AG10803 (cell line): ENCODE data around the gene AFF1.
"Not testable (repeated sequence)": the region's sequence is repeated elsewhere in the genome, so short reads cannot be mapped to it uniquely, and the experiment has no call there.

Source experiments
- DNase-seq: peaks from one replicate; pipeline ENCODE4 v3.0.0; 2010; ENCODE audit warnings: low read depth
- H3K4me3 ChIP-seq: 2 replicates; pipeline ENCODE4 v1.5.1; 2011; ENCODE audit warnings: mild to moderate bottlenecking, low read length, control low read depth
- TF ChIP-seq, protein P1 (sequence below): conservative IDR thresholded peaks from 2 replicates; pipeline ENCODE4 v1.5.1; 2011; ENCODE audit warnings: mild to moderate bottlenecking, low read length, control low read depth, inconsistent platforms

Gene AFF1

DNA sequence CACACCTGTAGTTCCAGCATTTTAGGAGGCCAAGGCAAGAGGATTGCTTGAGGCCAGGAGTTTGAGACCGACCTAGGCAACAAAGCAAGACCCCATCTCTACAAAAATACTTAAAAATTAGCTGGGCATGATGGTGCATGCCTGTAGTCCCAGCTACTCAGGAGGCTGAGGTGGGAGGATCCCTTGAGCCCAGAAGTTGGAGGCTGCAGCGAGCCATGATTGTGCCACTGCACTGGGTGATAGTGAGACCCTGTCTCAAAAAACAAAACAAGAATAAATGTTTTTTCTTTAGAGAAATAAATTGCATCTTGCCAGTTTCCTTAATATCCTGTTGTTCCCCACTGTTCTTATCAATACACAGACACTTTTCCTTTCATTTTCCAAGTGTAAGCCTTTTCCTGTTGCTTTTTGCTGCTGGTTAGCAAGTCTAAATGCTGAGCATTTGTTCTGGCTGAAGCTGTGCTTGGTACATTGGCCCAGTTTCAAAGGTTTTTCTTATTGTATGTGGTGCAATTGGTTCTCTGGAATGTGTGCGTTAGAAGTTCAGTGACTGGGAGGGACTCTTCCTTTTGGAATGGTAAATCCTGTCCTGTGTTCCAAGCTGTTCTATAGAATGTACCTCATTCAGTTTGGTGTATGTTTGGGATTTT is 98.2 kb downstream of the AFF1 start:
- TF ChIP-seq, protein P1, sequence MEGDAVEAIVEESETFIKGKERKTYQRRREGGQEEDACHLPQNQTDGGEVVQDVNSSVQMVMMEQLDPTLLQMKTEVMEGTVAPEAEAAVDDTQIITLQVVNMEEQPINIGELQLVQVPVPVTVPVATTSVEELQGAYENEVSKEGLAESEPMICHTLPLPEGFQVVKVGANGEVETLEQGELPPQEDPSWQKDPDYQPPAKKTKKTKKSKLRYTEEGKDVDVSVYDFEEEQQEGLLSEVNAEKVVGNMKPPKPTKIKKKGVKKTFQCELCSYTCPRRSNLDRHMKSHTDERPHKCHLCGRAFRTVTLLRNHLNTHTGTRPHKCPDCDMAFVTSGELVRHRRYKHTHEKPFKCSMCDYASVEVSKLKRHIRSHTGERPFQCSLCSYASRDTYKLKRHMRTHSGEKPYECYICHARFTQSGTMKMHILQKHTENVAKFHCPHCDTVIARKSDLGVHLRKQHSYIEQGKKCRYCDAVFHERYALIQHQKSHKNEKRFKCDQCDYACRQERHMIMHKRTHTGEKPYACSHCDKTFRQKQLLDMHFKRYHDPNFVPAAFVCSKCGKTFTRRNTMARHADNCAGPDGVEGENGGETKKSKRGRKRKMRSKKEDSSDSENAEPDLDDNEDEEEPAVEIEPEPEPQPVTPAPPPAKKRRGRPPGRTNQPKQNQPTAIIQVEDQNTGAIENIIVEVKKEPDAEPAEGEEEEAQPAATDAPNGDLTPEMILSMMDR: no peak
- peak overlapping the region; percentile 7; the same call in 1 of the 2 replicates for H3K4me3 ChIP-seq
- peak; percentile 86 for DNase-seq

DNA sequence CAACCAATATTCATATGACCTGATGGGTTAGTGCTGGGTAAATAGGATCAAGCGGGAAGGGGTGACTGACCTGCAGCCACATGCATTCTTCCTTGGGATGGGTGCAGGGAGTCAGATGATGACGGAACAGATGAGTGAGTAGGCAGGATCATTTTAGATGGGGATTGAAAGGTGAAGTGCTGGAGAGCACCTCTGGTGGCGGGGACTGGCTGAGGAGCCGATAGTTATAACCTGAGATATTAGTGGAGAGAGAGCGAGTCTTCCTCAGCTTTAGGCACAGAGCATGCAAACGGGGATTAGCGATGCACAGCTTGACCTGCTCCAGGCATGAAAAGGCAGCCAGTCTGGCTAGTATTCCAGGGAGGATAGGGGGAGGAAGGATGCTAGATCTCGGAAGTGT is 99.1 kb downstream of the AFF1 start:
- H3K4me3 ChIP-seq: no peak overlapping the region
- TF ChIP-seq, protein P1: no peak
- DNase-seq: no peak

- DNase-seq: no peak
- TF ChIP-seq, protein P1: no peak
- no peak overlapping the region for H3K4me3 ChIP-seq
Measured at GRCh38 chr4:87034527-87034926, 99.7 kb downstream of the AFF1 start.

GRCh38 chr4:87035881-87036509 is 101.2 kb downstream of the AFF1 start:
- TF ChIP-seq, protein P1: no peak
- DNase-seq: no peak

GRCh38 chr4:87036713-87037112 is 101.9 kb downstream of the AFF1 start:
- H3K4me3 ChIP-seq: no peak overlapping the region
- TF ChIP-seq, protein P1: no peak
- DNase-seq: no peak

More at GRCh38 chr4:87035881-87036509, 101.2 kb downstream of the AFF1 start:
- H3K4me3 ChIP-seq: no peak overlapping the region

GRCh38 chr4:87037171-87037570 is 102.4 kb downstream of the AFF1 start:
- not testable (repeated sequence) for H3K4me3 ChIP-seq, DNase-seq

DNA sequence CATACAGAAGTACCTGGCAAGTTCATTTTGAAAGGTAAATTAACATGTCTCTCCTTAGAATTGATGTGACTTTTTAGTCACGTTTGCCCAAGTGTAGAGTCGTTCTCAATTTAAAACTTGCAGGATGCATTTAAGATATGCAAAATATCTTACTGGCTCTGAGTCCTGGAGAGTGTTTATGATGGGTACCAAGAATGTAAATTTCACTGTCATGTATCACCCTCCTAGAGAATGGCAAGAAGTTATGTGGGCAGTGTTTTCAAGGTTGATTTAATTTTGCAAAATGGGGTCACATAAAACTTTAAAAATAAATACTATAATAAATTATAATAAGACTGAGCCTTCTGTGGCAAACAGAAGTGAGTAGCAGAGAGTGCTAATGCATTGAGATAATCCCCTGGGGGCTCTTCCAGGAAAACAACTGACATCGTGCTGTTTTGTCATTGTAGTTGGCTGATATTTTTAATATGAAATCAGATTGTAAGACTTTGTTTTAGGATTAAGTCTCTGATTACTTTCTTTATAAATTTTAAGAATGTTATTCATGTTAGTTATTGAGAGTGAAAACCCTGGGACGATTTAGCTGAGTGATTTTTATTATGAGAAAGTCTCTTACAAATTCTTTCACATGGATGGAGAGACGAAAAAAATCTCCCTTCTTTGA is 103.0 kb downstream of the AFF1 start:
- DNase-seq: no peak
- TF ChIP-seq, protein P1: no peak
- no peak overlapping the region for H3K4me3 ChIP-seq
